T-helper 22 cell (primary cell): ENCODE results near the gene NCOA3.

Experiments used
- DNase-seq: peaks from one replicate; pipeline ENCODE4 v3.0.0-alpha.2; 2020; ENCODE audit warnings: low read depth

Gene NCOA3

DNA sequence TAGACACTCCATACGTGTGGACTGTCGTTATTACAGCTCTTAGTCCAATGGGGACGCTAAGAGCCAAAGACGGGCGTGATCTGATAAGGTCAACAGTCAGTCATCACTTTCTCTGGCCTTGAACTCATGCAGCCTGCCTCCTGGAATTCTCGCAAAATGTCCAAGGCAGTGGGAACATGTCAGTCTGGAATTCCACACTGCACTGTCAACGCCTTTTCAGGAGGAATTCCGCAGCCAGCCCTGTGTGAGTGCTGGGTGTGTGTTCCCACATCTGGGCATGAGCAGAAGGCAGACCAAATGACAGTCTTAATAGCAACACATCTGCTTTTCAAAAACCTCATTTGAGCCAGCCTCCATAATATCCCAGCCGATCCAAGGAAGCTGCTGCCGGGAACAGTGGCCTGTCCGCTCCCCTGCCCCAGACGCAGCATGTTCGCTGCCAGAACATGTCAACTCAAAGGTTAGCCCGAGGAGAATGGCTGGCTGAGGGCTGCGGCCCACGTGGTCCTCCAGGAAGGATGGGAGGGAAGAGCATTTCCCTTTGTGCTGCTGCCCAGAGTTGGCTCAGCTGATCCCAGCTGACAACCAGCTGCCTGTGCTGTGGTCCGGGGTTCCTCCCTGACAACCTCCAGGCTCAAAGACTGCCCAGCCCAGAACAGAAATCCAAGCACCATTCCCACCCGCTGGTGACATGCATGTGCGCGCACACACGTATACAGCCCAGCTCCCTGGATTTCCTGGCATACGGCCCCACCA is 180.5 kb downstream of the NCOA3 start:
- DNase-seq: no peak

DNA sequence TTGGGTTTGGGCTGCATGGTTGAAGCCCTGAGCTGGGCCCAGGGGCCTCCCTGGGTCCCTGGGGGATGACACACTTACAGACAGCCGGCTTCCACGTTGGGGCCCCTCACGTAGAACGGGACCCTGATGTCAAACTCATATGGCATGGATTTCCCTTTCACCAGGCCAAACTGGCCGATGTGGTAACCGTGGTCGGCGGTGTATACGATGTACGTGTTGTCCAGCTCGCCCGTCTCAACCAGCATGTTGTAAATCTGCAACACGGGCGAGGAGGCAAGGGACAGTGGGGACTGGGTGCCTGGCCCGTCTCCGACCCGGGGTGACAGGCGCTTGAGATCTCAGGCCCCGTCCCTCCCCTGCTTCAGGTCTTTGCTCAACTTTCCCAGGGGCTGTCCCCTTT is 181.2 kb downstream of the NCOA3 start:
- no peak for DNase-seq

DNA sequence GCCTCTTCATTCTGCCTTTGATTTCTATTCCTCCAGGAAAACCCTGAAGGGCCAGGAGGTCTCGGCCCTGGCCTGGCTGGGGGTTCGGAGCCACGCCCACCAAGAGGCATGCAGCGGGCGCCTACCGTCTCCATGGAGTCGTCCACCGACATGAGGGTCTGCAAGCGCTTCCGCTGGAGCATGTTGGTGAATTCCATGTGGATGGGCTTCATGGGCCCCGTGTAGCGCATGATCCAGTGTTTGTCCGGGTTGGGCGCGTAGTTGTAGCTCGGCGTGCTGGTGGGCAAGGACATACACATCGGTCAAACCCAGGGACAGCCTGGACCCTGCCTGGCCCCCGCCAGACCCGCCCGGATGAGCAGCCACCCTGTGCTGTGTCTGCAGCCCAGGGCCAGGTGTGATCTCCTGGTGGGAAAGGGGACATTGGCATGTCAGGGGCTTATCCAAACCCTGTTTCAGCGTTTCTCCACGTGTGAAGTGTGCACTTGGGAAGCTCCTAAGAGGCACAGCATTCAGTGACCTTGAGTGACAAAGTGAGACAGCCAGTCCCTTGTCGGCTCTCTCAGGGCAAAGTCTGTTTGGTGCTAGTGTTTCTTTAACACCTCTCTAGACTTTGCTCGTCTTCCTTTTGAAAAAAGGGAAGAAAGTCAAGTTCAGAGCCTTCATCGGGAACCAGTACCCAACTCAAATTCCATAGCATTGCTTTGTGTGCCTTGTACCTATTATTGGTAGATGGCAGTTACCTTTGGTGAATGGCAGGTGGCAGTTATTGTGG is 182.8 kb downstream of the NCOA3 start:
- DNase-seq: no peak

DNA sequence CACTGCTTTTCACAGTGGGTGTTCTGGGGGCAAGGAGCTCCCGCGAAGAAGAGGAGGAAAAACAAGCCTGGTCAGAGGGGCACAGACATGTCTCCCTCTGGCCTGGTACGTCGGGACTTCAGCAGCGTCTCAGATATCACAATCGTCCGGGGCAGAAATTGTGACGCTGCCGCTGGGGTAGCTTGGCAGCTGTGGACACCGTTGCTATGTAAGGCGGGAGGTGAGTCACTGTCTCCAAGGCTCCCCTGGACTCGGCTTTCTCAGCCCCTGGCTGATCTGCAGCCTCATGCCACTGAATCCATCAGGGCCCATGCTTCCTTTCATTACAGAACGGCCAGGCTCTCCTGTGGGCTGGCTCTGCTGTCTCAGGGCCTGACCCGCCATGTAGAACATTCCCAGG is 184.9 kb downstream of the NCOA3 start:
- DNase-seq: no peak

DNA sequence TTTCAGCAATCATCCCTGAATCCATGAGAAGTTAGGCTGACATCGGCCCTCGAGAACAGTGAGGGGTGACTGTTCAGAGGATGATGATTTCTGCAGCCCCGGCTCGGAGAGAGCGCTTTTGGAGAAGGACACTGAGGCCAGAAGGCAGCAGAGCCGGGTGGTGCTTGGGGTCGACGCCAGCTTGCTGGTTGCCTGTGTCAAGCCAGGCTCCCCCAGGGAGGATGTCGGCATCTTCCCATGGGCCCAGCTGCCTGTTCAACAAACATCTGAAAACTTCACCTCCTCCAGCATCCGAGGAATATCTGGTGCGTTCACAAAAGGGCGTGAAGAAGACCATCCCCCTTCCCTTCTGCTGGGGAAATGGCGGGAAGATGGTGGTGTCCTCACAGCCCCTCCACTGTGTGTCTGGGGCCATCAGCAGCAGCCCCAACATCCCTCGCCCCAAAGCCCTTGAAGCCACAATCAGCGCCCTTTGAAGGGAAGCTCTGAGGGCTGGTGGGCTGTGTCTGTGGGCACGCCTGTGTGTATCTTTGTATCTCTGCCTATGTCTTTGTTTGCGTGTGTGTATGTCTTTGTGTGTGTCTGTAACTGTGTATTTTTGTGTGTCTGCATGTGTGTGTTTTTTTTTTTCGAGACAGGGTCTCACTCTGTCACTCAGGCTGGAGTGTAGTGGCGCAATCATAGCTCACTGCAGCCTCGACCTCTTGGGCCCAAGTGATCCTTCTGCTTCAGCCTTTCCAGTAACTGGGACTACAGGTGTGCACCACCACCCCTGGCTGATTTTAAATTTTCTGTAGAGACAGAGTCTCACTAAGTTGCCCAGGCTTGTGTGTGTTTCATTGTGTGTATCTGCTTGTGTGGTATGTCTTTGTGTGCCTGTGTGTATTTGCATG is 185.7 kb downstream of the NCOA3 start:
- no peak for DNase-seq

DNA sequence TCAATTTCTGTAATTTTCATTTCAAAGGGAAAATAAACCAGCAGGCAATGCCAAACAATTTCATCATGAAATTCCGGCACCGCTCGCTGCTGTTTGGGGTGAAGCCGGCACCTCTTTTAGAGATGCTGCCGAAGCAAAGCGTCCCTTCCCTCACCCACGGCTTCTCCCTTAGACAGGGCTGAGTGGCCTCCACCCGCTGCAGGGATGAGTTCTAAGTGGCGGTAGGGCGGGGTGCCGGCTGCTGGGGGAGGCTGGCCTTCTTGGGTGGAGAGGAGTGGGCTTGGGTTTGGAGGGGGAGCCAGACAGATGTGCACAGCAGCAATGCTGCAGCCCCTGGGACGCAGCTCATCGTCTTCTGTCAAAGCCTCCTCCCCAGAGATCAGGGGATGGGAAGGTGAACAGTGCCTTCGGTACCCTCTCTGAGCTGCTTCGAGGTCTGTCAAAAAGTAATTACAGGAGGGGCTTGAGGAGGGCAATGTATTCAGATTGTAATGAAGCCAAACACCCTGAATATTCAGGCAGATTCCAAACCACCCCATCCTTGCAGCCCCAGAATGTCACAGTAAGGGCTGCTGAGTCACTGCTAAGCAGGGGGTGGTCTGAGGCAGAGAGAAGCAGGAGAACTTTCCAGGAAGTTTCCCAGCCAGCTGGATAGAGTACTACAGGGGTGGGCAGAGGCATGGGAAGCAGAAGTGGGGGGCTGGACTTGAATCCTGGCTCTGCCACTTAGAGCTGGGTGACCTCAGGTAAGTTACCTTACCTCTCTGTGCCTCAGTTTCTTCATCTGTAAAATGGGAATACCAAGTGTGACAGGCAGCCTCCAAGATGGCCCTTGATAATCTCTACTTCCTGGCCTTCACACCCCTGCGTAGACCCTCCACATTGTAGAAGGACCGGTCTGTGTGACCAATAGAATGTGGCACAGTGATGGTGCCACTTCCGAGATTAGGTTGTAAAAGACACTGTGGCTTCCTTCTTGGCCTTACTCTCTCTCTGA is 187.0 kb downstream of the NCOA3 start:
- DNase-seq: no peak

DNA sequence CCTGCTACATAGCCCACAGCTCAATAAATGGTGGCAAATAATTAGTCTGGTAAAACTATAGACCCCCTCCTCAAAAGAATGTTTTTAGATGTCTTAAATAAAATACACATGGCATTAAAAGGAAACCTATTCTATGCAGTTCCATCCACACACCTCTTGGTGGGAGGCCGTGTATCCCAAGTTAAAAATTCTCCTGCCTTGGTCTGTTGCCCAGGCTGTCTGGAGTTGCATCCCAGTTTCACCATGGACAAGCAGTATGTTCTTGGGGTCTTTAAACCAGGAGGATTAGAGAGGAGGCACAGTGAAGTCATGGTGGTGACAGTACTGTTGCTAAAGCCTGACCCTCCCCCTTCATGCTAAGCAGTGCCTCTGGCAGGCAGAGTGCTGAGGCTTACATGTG is 188.0 kb downstream of the NCOA3 start:
- no peak for DNase-seq

DNA sequence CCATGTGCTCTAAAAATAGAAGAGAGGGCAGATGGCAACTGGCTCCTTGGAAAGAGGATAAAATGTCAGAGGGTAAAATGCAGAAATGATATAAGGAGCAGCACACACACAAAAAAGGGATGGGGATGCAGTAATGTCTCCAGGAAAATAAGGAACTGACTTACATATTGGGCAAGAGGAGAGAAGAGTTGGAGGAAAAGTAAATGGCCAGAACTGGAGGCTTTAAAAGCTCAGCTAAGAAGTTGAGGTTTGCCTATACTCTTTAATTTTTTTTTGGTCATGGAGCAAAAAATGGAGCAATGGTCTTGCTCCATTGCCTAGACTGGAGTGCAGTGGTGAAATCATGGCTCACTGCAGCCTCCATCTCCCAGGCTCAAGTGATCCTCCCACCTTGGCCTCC is 189.9 kb downstream of the NCOA3 start:
- DNase-seq: no peak

DNA sequence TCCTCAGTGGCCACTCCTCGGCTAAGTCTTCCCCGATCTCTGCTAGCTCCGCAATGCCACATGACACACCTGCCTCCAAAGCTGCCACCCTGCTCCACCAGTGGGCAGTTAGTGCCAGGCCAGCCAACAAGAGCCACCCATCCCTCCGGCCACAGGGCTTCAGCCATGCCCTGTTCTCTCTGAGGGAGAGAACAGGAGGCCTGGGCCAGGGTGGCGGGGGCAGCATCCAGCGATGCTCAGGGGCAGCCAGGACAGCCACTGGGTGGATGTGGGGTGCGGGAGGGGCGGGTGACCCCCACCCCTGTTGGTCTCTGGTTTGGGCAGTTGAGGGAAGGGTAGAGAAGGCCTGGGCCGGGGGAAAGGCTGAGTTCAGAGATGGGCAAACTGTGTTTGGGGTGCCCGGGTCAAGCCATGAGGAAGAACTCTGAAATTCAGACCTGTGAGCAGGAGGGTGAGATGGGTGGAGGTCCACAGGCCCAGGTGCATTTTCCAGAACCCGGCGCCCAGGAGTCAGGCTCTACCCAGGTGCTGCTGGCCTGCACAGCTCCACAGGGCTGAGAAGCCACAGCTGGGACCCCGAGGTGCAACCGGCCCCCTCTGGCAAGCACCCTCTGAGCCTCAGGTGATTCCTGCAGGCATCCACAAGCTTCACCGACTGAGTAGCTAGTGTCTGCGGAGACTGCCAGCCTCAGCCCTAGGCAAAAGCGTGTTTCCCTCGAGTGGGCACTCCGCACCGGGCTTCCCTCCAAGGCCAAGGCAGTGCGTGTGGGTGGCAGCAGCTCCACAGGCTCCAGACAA is 192.5 kb downstream of the NCOA3 start:
- no peak for DNase-seq

DNA sequence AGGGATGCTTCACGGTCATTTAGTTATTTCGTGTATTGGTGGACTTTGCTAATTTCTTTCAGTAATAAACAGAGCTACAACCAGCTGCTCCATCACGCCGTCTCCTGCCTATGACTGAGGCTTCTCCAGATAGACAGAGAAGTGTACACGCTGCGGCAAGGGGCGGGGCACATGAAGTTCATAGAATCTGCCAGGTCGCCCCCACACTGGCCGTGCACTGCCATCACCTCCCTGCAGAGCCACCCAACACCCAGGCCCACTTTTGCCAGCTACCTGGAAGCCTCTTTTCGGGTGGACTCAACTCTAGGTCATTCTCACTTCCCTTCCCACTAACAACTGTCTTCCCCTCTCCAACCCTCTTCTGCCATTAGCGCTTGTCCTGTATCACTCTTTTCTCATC is 195.2 kb downstream of the NCOA3 start:
- no peak for DNase-seq

DNA sequence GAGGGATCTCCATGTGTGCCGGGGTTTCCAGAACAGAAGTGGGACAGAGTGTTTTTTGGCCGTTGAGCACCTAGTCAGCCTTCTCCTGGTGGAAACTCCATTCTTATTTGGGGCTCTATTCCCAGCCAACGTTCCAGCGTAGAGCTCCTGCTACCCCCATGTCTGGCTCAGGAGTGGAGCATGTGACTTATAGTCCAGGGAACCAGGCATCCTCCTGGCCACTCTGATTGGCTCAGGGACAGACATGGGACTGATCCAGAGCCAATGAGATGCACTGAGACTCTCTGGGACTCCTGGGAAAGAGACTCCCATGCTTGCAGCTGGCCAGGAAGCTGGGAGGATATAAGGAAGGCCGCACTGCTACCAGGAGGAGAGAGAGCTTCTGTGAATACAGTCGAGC is 196.5 kb downstream of the NCOA3 start:
- DNase-seq: no peak

DNA sequence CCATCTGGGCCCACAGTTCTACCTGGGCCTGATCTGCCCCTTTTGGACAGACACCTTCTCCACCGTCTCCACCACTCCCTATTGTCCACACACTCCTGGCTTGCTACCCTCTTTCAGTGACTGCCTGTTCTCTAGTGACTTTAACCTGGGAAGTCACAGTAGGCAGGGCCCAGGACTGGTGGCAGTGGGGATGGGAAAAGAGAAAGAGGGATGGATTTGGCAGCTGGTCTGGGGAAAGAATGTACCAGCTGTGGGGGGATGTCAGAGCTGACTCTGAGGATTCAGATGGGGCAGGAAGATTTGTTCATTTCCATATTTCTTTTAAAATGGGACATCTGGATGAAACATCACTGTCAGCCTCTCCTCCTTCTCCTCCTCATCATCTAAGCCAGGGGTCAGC is 198.1 kb downstream of the NCOA3 start:
- DNase-seq: no peak

DNA sequence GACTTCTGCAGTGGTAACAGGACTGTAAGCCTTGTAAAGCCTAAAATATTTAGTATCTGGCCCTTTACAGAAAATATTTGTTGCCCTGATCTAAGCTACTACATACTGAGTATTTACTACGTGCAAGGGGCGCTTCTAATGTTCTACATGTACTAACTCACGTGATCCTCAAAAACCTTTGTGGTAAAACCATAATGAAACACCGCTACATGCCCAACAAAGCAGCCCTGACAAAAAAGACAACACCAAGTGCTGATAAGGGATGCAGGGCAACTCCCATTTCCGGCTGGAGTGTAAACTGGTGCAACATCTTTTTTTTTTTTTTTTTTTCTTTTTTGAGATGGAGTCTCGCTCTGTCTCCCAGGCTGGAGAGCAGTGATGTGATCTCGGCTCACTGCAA is 198.6 kb downstream of the NCOA3 start:
- DNase-seq: no peak

DNA sequence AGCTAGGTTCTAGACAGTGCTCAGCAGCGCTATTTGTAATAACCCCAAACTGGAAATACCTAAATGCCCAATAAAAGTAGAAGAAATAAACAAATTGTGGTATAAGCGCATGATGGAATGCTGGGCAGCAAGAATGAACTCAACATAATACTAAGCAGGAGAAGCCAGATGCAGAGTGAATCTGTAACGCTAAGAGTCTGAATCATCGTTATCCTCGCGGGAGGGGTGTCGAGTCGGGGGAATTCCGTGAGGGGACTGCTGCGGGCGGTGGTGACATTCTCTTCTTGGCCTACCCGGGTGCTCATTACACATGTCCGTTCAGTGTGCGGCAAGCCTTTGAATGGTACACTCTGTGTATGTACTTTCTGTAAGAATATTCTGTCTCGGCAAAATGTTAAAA is 199.9 kb downstream of the NCOA3 start:
- DNase-seq: no peak

DNA sequence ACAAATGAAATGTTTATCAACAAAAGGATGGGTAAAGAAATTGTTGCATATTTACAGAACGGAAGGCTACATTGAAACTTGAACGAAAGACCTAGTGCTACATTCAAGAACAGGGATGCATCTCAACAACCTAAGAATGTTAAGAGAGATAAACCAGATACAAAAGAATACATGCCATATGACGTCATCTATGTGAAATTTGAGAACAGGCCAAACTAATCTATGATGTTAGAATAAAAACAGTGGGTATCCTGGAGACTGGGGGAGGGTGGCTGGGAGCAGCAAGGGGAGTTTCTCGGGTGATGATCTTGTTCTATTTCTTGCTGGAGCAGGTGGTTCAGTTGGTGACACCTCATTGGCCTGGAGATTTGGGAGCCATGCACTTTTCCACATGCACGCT is 202.1 kb downstream of the NCOA3 start:
- no peak for DNase-seq

DNA sequence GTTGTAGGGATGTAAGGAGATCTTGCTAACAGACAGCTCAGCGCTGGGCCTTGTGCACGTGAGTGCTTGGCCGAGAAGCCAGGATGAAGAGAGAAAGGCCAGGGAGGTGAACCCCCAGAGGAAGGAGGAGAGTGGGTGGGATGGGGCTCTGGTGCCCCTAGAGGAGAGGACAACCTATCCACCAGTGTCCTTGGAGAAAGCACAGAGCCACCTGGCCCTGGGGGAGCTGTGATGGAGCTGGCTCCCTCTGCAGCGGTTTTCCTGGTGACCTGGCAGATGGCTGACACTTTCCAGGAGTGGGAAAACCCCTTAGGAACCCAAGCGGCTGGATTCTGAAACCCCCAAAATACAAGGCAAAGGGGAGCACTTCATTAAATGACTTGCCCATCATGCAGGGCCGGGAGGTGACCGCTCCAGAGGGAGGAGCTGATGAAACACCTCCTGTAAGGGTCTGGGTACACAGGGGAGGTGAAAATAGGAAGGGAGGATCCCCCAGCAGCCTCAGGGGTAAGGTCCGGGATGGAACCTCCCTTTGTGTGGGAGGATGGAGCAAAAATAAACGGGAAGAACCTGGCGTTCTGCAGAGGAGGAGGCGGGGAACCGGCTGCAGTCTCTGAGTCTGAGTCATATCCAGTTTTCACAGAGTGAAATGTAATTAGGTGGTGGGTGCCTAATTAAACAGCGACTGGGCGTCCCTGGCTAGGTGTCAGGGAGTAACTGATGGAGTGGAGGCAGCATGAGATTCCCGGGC is 203.2 kb downstream of the NCOA3 start:
- DNase-seq: no peak

DNA sequence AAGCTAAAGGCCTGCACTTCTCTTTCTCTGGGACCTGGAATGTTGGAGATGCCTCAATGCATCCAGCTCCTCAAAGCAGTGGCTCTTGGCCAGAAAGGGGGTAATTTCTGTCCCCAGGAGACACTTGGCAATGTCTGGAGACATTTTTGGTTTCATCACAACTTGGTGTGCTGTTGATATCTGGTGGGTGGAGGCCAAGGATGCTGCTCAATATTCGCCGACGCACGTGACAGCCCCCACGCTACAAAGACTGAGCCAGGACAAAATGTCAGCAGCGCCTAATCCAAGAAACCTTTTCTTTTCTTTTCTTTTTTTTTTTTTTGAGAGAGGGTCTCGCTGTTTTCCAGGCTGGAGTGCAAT is 203.8 kb downstream of the NCOA3 start:
- DNase-seq: no peak

DNA sequence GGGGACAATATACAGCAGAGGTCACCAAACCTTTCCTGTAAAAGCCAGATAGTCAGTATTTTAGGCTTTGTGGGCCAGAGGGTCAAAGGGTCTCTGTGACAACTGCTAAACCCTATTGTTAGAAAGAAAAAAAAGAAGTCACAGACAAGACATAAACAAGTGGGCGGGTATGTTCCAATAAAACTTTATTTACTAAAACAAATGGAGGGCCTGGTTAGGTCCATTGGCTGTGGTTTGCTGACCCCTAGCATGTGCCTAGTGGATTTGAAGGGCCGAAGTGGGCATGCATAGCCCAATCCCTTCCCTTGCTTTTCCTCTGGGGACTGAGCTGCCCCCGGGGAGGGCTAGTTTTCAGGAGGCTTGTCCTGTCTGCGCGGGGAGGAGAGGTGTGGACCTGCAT is 204.7 kb downstream of the NCOA3 start:
- no peak for DNase-seq
